IPS DF 6.9 (cell line): ENCODE measurements around the gene NOD2.

ENCODE experiments used
- DNase-seq: peaks from one replicate; pipeline ENCODE4 v3.0.0-alpha.2; 2013; ENCODE audit warnings: low read depth, low spot score
- H3K27ac ChIP-seq: one replicate; pipeline ENCODE4 v1.5.1; 2013; ENCODE audit warnings: low read length, control low read depth
- H3K27me3 ChIP-seq: 2 replicates; pipeline ENCODE4 v1.6.1; 2013; ENCODE audit warnings: mild to moderate bottlenecking, low read length; ENCODE audit not compliant: control insufficient read depth, insufficient read depth
- H3K36me3 ChIP-seq: 2 replicates; pipeline ENCODE4 v1.6.1; 2013; ENCODE audit warnings: low read length; ENCODE audit not compliant: control insufficient read depth, insufficient read depth
- H3K4me1 ChIP-seq: 2 replicates; pipeline ENCODE4 v1.6.1; 2013; ENCODE audit warnings: low read length; ENCODE audit not compliant: control insufficient read depth, insufficient read depth
- H3K4me3 ChIP-seq: 2 replicates; pipeline ENCODE4 v1.5.1; 2013; ENCODE audit warnings: mild to moderate bottlenecking, low read length
- H3K9me3 ChIP-seq: 2 replicates; pipeline ENCODE4 v1.6.1; 2013; ENCODE audit warnings: low read length, inconsistent platforms; ENCODE audit not compliant: control insufficient read depth, insufficient read depth
- WGBS: extraction: QIAGEN DNeasy Blood & Tissue Kit; methylation state at CpG from one replicate; pipeline ENCODE4 v1.1.7; 2013; ENCODE audit warnings: mixed read lengths, missing lambda C conversion rate; ENCODE audit not compliant: insufficient read length, insufficient coverage; 5-methylcytosine and 5-hydroxymethylcytosine counted together

The NOD2 gene

GRCh38 chr16:50679676-50680555 lies 13.5 kb upstream of the NOD2 start:
- no peak overlapping the region for H3K27ac ChIP-seq
- no peak overlapping the region for H3K4me3 ChIP-seq
- no peaks in the 10 kb centered on the region for H3K27me3 ChIP-seq
- no peaks in the 10 kb centered on the region for H3K9me3 ChIP-seq
- WGBS, result no CpG with 5 or more reads among the region's 6 CpGs
- H3K4me1 ChIP-seq, result no peaks in the 10 kb centered on the region
- no peak for DNase-seq
- no peaks in the 10 kb centered on the region for H3K36me3 ChIP-seq

- Histone ChIP-seq H3K9me3 (no peaks in the 10 kb centered on the region), H3K4me3 (no peak overlapping the region), H3K4me1 (no peaks in the 10 kb centered on the region), H3K27me3 (no peaks in the 10 kb centered on the region), H3K27ac (no peak overlapping the region), H3K36me3 (no peaks in the 10 kb centered on the region)
- no CpG with 5 or more reads among the region's 3 CpGs for WGBS
- no peak for DNase-seq
Observed at GRCh38 chr16:50680556-50680893, 12.9 kb upstream of the NOD2 start.

- no CpG with 5 or more reads among the region's 16 CpGs for WGBS
- no peaks in the 10 kb centered on the region for H3K4me1 ChIP-seq
- no peak for DNase-seq
Observed at GRCh38 chr16:50681021-50681885, 12.2 kb upstream of the NOD2 start, which contains the start of gene SNX20. Gene SNX20 (minus strand): TSS chr16:50681312. CDS start chr16:50677526, 3,786 bp downstream.

GRCh38 chr16:50683689-50684374 lies 9.6 kb upstream of the NOD2 start:
- WGBS, result no CpG with 5 or more reads among the region's 14 CpGs
- DNase-seq, result no peak
- no peak overlapping the region for H3K27ac ChIP-seq
- no peaks in the 10 kb centered on the region for H3K27me3 ChIP-seq
- no peaks in the 10 kb centered on the region for H3K4me1 ChIP-seq
- H3K4me3 ChIP-seq, result no peak overlapping the region
- no peaks in the 10 kb centered on the region for H3K36me3 ChIP-seq
- no peaks in the 10 kb centered on the region for H3K9me3 ChIP-seq

More at GRCh38 chr16:50681021-50681885, 12.2 kb upstream of the NOD2 start, which contains the start of gene SNX20:
- Histone ChIP-seq H3K36me3 (no peaks in the 10 kb centered on the region), H3K9me3 (no peaks in the 10 kb centered on the region), H3K27ac (no peak within 1 kb of the TSS), H3K27me3 (no peaks in the 10 kb centered on the region), H3K4me3 (no peak within 1 kb of the TSS)

DNA sequence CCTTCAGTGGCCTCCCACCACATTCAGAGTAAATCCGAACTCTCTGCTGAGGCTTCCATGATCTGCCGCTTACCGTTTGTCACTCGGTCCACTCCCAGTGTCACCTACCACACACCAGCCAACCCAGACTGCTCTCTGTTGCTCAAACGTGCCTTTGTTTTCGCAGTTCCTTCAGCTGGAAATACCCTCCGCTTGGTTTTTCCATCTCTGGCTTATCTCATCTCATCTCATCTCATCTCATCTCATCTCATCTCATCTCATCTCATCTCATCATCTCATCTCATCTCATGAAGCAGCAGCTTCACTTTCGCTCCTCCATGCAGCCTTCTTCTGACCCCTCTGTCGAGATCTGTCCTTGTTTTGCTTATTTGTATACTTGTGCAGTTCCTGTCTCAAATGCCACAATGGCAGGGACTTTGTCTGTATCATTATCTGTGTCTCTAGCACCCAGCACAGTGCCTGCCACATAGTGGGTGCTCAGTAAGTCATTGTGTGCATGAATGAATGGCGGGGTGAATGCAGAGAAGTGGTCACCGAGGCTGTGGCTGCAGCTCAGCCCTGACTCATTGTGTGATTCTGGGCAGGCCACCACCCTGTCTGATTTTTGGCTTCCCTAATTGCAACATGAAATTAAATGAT lies 8.5 kb upstream of the NOD2 start:
- no peak for DNase-seq
- H3K27me3 ChIP-seq, result no peaks in the 10 kb centered on the region
- no peaks in the 10 kb centered on the region for H3K4me1 ChIP-seq

GRCh38 chr16:50685462-50686063 lies 7.8 kb upstream of the NOD2 start:
- Histone ChIP-seq H3K27me3 (no peaks in the 10 kb centered on the region), H3K4me3 (no peak overlapping the region), H3K27ac (no peak overlapping the region), H3K36me3 (no peaks in the 10 kb centered on the region), H3K9me3 (no peaks in the 10 kb centered on the region), H3K4me1 (no peaks in the 10 kb centered on the region)
- no CpG with 5 or more reads among the region's 8 CpGs for WGBS
- DNase-seq, result no peak

More for the DNA sequence above, 8.5 kb upstream of the NOD2 start:
- WGBS, result no CpG with 5 or more reads among the region's 11 CpGs
- Histone ChIP-seq H3K9me3 (no peaks in the 10 kb centered on the region), H3K36me3 (no peaks in the 10 kb centered on the region), H3K4me3 (no peak overlapping the region), H3K27ac (no peak overlapping the region)

- no peaks in the 10 kb centered on the region for H3K36me3 ChIP-seq
- H3K27me3 ChIP-seq, result no peaks in the 10 kb centered on the region; the same call in 1 of the 2 replicates
- H3K27ac ChIP-seq, result no peak overlapping the region
- H3K4me3 ChIP-seq, result no peak overlapping the region
- DNase-seq, result no peak
- H3K9me3 ChIP-seq, result no peaks in the 10 kb centered on the region
- no peaks in the 10 kb centered on the region for H3K4me1 ChIP-seq
- WGBS, result no CpG with 5 or more reads among the region's 12 CpGs
Observed at GRCh38 chr16:50688083-50688482, 5.3 kb upstream of the NOD2 start.

DNA sequence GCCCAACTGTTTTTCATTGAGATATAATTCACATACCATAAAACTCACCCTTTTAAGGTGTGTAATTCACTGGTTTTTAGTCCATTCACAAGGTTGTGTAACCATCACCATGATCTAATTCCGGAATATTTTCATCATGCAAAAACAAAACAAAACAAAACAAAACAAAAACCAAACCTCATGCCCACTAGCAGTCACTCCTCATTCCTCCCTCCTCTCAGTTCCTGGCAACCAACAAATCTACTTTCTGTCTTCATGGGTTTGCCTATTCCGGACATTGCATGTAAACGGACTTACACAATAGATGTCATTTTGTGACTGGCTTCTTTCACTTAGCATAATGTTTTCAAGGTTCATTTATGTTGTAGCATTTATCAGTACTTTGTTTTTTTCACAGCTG lies 4.5 kb upstream of the NOD2 start:
- no peak overlapping the region for H3K4me3 ChIP-seq
- no peaks in the 10 kb centered on the region for H3K4me1 ChIP-seq
- no peak for DNase-seq
- no peaks in the 10 kb centered on the region for H3K9me3 ChIP-seq
- no peaks in the 10 kb centered on the region for H3K36me3 ChIP-seq
- no peak overlapping the region for H3K27ac ChIP-seq
- peaks cover under 1% of the 10 kb centered on the region; the same call in 1 of the 2 replicates for H3K27me3 ChIP-seq
- no CpG with 5 or more reads among the region's 3 CpGs for WGBS

GRCh38 chr16:50690177-50690576 lies 3.2 kb upstream of the NOD2 start:
- no peaks in the 10 kb centered on the region for H3K4me1 ChIP-seq
- no CpG with 5 or more reads among the region's 2 CpGs for WGBS
- no peak overlapping the region for H3K4me3 ChIP-seq
- DNase-seq, result no peak
- H3K27ac ChIP-seq, result no peak overlapping the region
- no peaks in the 10 kb centered on the region for H3K9me3 ChIP-seq
- no peaks in the 10 kb centered on the region for H3K36me3 ChIP-seq
- H3K27me3 ChIP-seq, result peaks cover 2% of the 10 kb centered on the region; the same call in 1 of the 2 replicates
